ENCODE data around the gene CHAMP1. TPM values are rescaled to one million over a fixed set of nuclear protein-coding genes. Genes with fewer than 3 reads are reported as not detected.
"Not testable (repeated sequence)": the region's sequence is repeated elsewhere in the genome, so short reads cannot be mapped to it uniquely, and the experiment has no call there.

CHAMP1 gene
- total RNA-seq, 2 experiments from 2014 or later, result 11.0 to 12.2 TPM

DNA sequence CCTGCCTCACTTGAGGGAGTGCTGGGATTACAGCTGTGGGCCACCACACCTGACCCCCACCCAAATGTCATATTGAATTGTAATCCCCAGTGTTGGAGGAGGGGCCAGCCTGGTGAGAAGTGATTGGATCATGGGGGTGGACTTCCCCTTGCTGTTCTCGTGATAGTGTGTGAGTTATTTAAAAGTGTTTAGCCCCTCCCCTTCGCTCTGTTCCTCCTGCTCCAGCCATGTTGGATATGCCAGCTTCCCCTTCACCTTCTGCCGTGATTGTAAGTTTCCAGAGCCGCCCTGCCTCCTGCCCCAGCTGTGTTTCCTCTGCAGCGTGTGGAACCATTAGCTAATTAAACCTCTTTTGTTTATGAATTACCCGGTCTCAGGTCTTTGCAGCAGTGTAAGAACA lies 13.7 kb downstream of the CHAMP1 start:
- peaks cover 11% of the 10 kb centered on the region for H3K4me1 Mint-ChIP-seq (ENCODE audit: low read depth)
- H3K4me3 Mint-ChIP-seq, result no peak overlapping the region
- POLR2A ChIA-PET, result no interaction called here
- Histone ChIP-seq H3K27me3 (ENCODE audit: control insufficient read depth in 1 of 2, insufficient read depth in 2 of 2, low read length in 2 of 2) (no peaks in the 10 kb centered on the region), H3K9me3 (ENCODE audit: control insufficient read depth in 1 of 2, insufficient read depth in 1 of 2, low read length in 2 of 2) (no peaks in the 10 kb centered on the region), H3K4me1 (ENCODE audit: insufficient read depth, low read length) (no peaks in the 10 kb centered on the region), H3K36me3 (ENCODE audit: insufficient read depth, low read length) (peaks cover 37% of the 10 kb centered on the region), H3K27ac (ENCODE audit: low read depth in 1 of 2, low read length in 2 of 2) (no peak overlapping the region), H3K4me3 (ENCODE audit: low read length) (no peak overlapping the region)
- CTCF ChIA-PET, result no interaction called here
- intact Hi-C loops (cut with DNase I, micrococcal nuclease), result no loop called here
- TF ChIP-seq, protein P1, sequence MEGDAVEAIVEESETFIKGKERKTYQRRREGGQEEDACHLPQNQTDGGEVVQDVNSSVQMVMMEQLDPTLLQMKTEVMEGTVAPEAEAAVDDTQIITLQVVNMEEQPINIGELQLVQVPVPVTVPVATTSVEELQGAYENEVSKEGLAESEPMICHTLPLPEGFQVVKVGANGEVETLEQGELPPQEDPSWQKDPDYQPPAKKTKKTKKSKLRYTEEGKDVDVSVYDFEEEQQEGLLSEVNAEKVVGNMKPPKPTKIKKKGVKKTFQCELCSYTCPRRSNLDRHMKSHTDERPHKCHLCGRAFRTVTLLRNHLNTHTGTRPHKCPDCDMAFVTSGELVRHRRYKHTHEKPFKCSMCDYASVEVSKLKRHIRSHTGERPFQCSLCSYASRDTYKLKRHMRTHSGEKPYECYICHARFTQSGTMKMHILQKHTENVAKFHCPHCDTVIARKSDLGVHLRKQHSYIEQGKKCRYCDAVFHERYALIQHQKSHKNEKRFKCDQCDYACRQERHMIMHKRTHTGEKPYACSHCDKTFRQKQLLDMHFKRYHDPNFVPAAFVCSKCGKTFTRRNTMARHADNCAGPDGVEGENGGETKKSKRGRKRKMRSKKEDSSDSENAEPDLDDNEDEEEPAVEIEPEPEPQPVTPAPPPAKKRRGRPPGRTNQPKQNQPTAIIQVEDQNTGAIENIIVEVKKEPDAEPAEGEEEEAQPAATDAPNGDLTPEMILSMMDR (IDR thresholded peaks at IDR 0.05), result no peak
- peaks cover 51% of the 10 kb centered on the region for H3K36me3 Mint-ChIP-seq (ENCODE audit: low read depth)
- H3K27me3 Mint-ChIP-seq, result no peaks in the 10 kb centered on the region
- DNase-seq, result no peak
- H3K27ac Mint-ChIP-seq, result no peak overlapping the region
- ATAC-seq (ENCODE audit: poor library complexity), result no peak
- no peaks in the 10 kb centered on the region for H3K9me3 Mint-ChIP-seq

DNA sequence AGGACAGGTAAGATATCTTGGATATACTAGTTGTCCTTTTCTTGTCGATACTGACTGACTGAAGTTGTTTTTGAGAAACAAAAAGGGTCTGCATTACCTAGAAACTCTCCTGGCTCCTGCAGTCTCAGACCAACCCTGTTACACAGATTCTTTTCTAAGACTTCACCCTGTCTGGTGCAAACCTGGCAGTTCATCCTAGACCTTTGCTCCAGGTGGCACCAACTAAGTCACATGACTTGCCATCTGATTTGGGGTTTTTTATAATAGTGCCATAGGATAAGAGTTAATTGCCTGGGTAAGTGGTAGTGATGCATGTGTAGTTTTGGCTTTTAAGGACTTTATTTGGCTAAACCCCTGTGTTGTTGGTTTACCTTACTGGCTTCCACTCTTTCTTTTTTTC lies 14.3 kb downstream of the CHAMP1 start:
- H3K27ac ChIP-seq (ENCODE audit: low read depth in 1 of 2, low read length in 2 of 2), result no peak overlapping the region
- peaks cover 31% of the 10 kb centered on the region for H3K36me3 ChIP-seq (ENCODE audit: insufficient read depth, low read length)
- Mint-ChIP-seq H3K36me3 (ENCODE audit: low read depth) (peaks cover 45% of the 10 kb centered on the region), H3K4me1 (ENCODE audit: low read depth) (peaks cover 12% of the 10 kb centered on the region), H3K27ac (no peak overlapping the region), H3K27me3 (no peaks in the 10 kb centered on the region), H3K9me3 (no peaks in the 10 kb centered on the region), H3K4me3 (no peak overlapping the region)
- H3K27me3 ChIP-seq (ENCODE audit: control insufficient read depth in 1 of 2, insufficient read depth in 2 of 2, low read length in 2 of 2), result no peaks in the 10 kb centered on the region
- POLR2A ChIA-PET, result no interaction called here
- intact Hi-C loops (cut with DNase I, micrococcal nuclease), result no loop called here
- CTCF ChIA-PET, result no interaction called here
- TF ChIP-seq, protein P1 (IDR thresholded peaks at IDR 0.05), result no peak
- ATAC-seq (ENCODE audit: poor library complexity) (no peak), DNase-seq (no peak)
- no peaks in the 10 kb centered on the region for H3K9me3 ChIP-seq (ENCODE audit: control insufficient read depth in 1 of 2, insufficient read depth in 1 of 2, low read length in 2 of 2)
- peaks cover under 1% of the 10 kb centered on the region for H3K4me1 ChIP-seq (ENCODE audit: insufficient read depth, low read length)
- H3K4me3 ChIP-seq (ENCODE audit: low read length), result no peak overlapping the region

DNA sequence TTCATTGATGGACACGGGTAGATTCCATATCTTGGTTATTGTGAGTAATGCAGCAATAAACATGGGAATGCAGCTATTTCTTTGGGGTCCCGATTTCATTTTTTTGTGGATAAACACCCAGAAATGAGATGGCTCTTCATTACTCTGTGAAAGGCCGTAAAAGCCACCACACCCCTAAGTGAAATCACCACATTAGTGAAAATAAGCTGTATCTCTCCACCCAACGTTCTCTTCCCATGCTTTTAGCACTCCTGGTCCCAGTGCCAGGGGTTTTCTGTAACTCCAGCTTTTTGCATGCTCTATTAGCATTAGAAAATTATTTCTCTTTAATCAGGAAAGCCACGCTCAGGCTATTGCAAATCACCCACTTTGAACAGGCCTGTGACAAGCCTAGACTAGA lies 15.8 kb downstream of the CHAMP1 start:
- Mint-ChIP-seq H3K9me3 (no peaks in the 10 kb centered on the region), H3K36me3 (ENCODE audit: low read depth) (peaks cover 30% of the 10 kb centered on the region), H3K4me1 (ENCODE audit: low read depth) (peaks cover 20% of the 10 kb centered on the region), H3K27ac (no peak overlapping the region), H3K4me3 (no peak overlapping the region), H3K27me3 (no peaks in the 10 kb centered on the region)
- Histone ChIP-seq H3K36me3 (ENCODE audit: insufficient read depth, low read length) (peaks cover 17% of the 10 kb centered on the region), H3K27ac (ENCODE audit: low read depth in 1 of 2, low read length in 2 of 2) (no peak overlapping the region), H3K27me3 (ENCODE audit: control insufficient read depth in 1 of 2, insufficient read depth in 2 of 2, low read length in 2 of 2) (no peaks in the 10 kb centered on the region), H3K4me3 (ENCODE audit: low read length) (no peak overlapping the region), H3K9me3 (ENCODE audit: control insufficient read depth in 1 of 2, insufficient read depth in 1 of 2, low read length in 2 of 2) (no peaks in the 10 kb centered on the region), H3K4me1 (ENCODE audit: insufficient read depth, low read length) (peaks cover 12% of the 10 kb centered on the region)
- intact Hi-C loops (cut with DNase I, micrococcal nuclease), result no loop called here
- DNase-seq (no peak), ATAC-seq (ENCODE audit: poor library complexity) (no peak)
- TF ChIP-seq, protein P1 (IDR thresholded peaks at IDR 0.05), result no peak
- ChIA-PET POLR2A (no interaction called here), CTCF (no interaction called here)

DNA sequence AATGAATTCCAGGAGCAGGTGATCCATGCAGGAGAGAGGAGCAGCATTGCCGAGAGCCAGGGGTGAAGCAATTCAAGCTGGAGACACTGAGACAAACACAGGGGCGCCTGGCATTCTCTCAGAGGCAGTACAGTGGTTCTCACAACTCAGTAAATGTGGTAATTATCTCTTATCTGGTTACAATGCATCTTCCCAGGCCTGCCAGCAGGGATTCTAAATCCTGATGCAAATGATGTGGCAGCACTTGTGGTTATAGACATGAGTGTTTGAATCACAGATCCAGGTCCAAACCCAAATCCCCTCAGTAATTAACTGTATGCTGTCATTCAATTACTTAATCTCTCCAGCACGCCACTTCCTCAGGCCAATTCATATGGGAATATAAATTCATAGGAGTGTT lies 19.6 kb downstream of the CHAMP1 start:
- not testable (repeated sequence) for H3K4me1 Mint-ChIP-seq (ENCODE audit: low read depth); H3K27ac Mint-ChIP-seq
- CTCF ChIA-PET, result interaction anchor here (2.9 kb wide), 1 partner anchor 53 kb away, joined by 11 read pairs; the partner anchor contains the start of gene UPF3A

More for the DNA sequence above, 19.6 kb downstream of the CHAMP1 start:
- H3K4me1 ChIP-seq (ENCODE audit: insufficient read depth, low read length), result peaks cover 12% of the 10 kb centered on the region
- H3K9me3 ChIP-seq (ENCODE audit: control insufficient read depth in 1 of 2, insufficient read depth in 1 of 2, low read length in 2 of 2); intact Hi-C loops (cut with DNase I, micrococcal nuclease); H3K27ac ChIP-seq (ENCODE audit: low read depth in 1 of 2, low read length in 2 of 2); H3K36me3 ChIP-seq (ENCODE audit: insufficient read depth, low read length); ATAC-seq (ENCODE audit: poor library complexity); H3K27me3 ChIP-seq (ENCODE audit: control insufficient read depth in 1 of 2, insufficient read depth in 2 of 2, low read length in 2 of 2); H3K4me3 ChIP-seq (ENCODE audit: low read length); DNase-seq; H3K4me3 Mint-ChIP-seq; H3K27me3 Mint-ChIP-seq; POLR2A ChIA-PET; H3K9me3 Mint-ChIP-seq; H3K36me3 Mint-ChIP-seq (ENCODE audit: low read depth): not testable (repeated sequence)

Data from CD4-positive, alpha-beta T cell (primary cell).